ENCODE data around the gene MPP2.

GRCh38 chr17:43852571-43852970 is 54.8 kb downstream of the MPP2 start:
- TF ChIP-seq CTCF (IDR thresholded peaks at IDR 0.05) (no peak), POLR2A (IDR thresholded peaks at IDR 0.05) (no peak)
